KBM-7 (cell line): ENCODE results near the gene PCDH17.

ENCODE experiments used
- DNase-seq: peaks from one replicate; pipeline ENCODE4 v3.0.0-alpha.2; 2015
- in situ Hi-C: fragments of 300-500 bp; cut with MboI; formaldehyde crosslinking; loops from 2 replicates; pipeline ENCODE4 v1.14.3; 2020; ENCODE audit warnings: low sequenced_read_pairs, low pct_unique_long_range_greater_than_20kb, mixed read lengths

The PCDH17 gene

GRCh38 chr13:57633950-57634838, 2.6 kb downstream of the PCDH17 start:
- DNase-seq = no peak
- in situ Hi-C loops = no loop called here

- no peak for DNase-seq
- in situ Hi-C loops = no loop called here
Measured at GRCh38 chr13:57634839-57635165, 3.3 kb downstream of the PCDH17 start.

- in situ Hi-C loops = no loop called here
Measured at GRCh38 chr13:57635541-57636085, 4.1 kb downstream of the PCDH17 start.

DNA sequence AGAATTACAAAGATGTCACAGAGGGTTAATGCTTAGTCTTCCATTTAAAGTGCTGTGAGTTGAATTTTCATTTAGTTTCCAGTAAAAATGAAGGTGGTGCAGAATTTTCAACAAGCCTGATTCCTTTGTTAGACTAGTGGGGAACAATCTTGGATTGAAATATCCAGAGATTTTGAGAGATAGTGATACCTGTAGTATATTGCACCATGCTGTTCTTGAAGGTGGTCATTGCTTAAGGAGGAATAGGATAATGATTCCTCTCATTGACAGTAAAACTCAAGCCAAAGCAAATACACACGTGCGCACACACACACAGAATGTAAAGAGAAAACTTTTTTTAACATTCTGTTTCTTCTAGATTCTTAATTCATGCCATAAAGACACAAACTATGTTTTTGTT, 5.3 kb downstream of the PCDH17 start:
- no peak for DNase-seq
- in situ Hi-C loops = no loop called here

More at GRCh38 chr13:57635541-57636085, 4.1 kb downstream of the PCDH17 start:
- no peak for DNase-seq

GRCh38 chr13:57637515-57637914, 6.0 kb downstream of the PCDH17 start:
- no peak for DNase-seq
- in situ Hi-C loops = no loop called here

GRCh38 chr13:57638186-57638890, 6.8 kb downstream of the PCDH17 start:
- no peak for DNase-seq
- in situ Hi-C loops = no loop called here

DNA sequence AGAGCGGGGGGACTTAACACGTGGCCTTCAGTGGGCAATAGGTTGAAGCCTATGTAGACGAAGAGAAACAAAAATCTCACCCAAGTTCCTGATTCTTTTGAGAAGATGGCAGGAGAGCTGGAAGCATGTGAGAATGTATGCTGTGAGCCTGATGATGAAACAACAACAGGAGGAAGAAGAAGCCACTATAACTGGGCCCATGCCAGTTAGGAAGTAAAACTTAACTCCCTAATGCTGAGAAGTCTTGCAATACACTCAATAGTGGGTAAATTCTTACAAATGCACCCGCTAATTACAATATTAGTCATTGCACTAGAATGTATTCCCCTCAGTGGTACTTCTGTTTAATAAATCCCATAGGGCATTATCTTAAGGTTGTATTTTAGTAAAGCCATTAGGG, 9.1 kb downstream of the PCDH17 start:
- DNase-seq = no peak
- in situ Hi-C loops = no loop called here

DNA sequence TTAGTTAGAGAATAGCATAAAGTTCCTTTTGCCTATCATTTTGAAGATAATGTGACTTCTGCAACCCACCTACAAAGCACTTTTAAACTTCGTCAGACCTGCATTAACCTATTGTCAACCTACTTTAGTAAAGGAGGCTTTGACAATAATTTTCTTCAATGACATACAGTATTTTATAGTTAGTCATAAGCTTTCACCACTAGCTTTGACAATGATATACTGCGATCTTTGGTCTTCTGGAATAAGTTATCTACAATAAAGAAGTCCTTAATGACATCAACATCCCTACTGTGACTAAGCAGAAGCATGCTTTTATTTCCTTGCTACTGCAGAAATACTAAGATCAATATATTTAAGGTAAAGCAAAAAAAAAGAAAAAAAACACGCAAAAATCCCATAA, 9.5 kb downstream of the PCDH17 start:
- in situ Hi-C loops = no loop called here
- DNase-seq = no peak

DNA sequence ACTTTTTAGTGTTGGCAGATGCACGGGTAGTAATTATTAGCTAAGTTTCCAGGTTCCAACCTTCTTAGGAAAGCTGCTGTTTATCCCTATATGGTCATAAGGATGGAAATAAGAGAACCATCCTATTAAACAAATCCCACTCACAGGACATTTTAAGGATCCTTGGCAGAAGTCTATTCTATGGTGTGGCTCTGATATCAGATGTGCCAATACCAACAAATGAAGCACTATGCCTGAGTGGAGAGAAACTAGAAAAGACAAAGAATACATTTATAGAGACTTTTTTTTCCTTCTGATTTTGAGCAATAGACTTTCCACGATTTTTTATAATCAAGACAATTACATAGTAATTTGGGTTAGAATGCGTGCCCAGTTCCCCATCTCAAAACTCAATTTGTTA, 12.6 kb downstream of the PCDH17 start:
- in situ Hi-C loops = no loop called here
- no peak for DNase-seq

DNA sequence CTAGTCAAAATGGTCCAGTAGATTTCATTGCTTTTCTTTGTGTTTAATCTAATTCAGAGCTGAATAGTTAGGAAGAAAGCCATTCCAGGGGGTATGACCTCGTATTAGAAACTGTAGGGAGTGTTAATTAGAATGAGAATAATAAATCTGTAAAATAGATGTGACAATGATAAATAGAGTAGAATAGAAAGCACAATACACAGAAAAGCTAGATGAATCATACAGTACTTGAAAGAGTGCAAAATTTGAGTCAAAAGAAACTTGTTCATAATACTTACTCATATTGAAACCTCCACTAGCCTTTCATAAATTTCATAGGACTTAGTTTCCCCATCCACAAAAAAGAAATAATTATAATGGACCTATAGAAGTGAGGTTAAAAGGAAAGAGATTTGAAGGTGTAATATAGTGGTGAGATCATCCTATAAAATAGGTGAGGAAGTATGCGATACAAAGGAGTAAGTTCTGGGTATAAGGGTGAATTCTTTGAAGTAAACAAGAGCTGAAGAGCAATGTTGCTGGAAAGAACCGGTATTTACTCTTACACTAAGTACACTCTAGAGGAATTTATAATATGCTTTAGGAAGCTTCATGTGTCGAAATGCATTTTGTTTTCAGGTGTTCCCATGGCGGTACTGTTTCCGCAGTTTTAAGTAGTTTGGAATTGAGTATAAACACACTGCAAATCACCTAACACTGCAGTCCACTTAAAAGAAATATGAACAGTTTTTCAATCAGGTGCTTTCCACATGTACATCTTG, 21.9 kb downstream of the PCDH17 start:
- DNase-seq = no peak
- in situ Hi-C loops = no loop called here

GRCh38 chr13:57665481-57665880, 33.9 kb downstream of the PCDH17 start:
- DNase-seq = no peak
- in situ Hi-C loops = no loop called here

GRCh38 chr13:57666131-57666953, 34.8 kb downstream of the PCDH17 start:
- in situ Hi-C loops = no loop called here
- DNase-seq = no peak

DNA sequence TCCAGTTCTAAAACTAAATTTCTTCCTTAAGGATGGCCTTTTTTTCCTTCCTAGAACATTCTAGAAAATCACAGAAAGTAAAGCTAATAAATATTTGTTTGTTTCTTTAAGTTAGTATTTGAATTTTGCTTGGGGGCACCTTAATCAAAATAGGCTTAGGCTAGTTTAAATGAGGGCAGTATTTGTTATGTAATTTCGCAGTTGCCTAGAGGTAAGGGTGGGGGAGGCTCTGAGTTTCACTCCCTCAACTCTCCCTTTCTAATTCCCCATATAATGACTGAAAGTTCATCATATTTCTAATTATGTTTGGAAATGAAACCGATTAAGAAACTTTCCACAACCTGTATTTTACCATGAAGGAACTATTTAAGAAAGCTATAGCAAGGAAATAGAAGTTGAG, 40.6 kb downstream of the PCDH17 start:
- no peak for DNase-seq
- in situ Hi-C loops = no loop called here

- in situ Hi-C loops = no loop called here
- no peak for DNase-seq
Measured at GRCh38 chr13:57673197-57673596, 41.7 kb downstream of the PCDH17 start.

DNA sequence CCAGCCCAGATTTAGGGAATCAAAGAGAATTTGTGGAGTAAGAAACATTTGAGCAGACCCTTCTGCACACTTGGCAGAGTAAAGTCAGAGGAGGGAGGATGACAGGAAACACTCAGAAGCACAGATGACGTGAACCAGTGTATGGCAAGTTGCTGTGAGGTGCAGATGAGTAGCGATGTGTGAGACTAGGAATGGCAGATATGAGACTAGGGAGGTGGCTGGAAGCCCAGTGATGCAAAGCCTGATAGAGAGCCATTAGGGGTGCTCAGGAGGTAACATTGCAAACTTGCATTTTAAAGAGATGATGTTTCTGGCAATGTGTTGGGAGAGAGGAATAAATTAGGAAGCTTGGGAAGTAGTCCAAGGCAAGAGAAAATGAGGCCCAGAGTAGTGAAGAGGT, 44.0 kb downstream of the PCDH17 start:
- DNase-seq = no peak
- in situ Hi-C loops = no loop called here

GRCh38 chr13:57680609-57681008, 49.1 kb downstream of the PCDH17 start:
- no peak for DNase-seq
- in situ Hi-C loops = no loop called here

- DNase-seq = no peak
- in situ Hi-C loops = no loop called here
Measured at GRCh38 chr13:57682128-57682716, 50.7 kb downstream of the PCDH17 start.

GRCh38 chr13:57698851-57699250, 67.3 kb downstream of the PCDH17 start:
- no peak for DNase-seq
- in situ Hi-C loops = no loop called here

DNA sequence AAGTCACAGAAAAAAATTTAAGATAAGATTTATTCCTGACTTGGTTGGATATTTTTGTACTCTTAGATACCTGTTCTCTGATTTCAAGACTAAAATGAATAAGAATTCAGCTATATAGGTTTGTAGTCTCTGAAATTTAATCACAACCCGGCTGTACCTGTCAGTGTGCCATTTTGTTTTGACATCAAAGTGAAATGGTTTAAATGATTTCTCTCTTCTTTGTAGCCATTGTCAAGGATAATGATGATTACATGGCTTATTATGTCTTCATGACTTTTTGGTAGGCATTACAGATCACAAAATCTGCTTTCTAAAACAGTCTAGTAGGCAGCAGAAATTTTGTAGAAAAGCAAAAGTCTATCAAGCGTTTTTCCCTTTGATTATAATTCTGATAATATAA, 72.5 kb downstream of the PCDH17 start:
- DNase-seq = no peak
- in situ Hi-C loops = no loop called here
